Osteoblast (primary cell): Measurements from ENCODE around the gene SFMBT2. TPM values are rescaled to one million over a fixed set of nuclear protein-coding genes. Genes with fewer than 3 reads are reported as not detected.

ENCODE experiments used
- DNase-seq: peaks from one replicate; pipeline ENCODE4 v3.0.0; 2011; ENCODE audit warnings: low spot score, mixed read lengths; ENCODE audit not compliant: insufficient read length; ENCODE audit errors: missing footprints
- H2AFZ ChIP-seq: 2 replicates; pipeline ENCODE4 v1.6.0; 2011; ENCODE audit warnings: mild to moderate bottlenecking, low read length
- H3K27ac ChIP-seq: 2 replicates; pipeline ENCODE4 v1.5.1; 2011; ENCODE audit warnings: mild to moderate bottlenecking, low read depth, low read length, moderate library complexity
- H3K27me3 ChIP-seq: 2 replicates; pipeline ENCODE4 v1.6.0; 2012; ENCODE audit warnings: mild to moderate bottlenecking, control low read depth, inconsistent platforms, low read length, moderate library complexity; ENCODE audit not compliant: insufficient read depth
- H3K36me3 ChIP-seq: 2 replicates; pipeline ENCODE4 v1.5.1; 2011; ENCODE audit warnings: mild to moderate bottlenecking, low read length, control low read depth, moderate library complexity; ENCODE audit not compliant: insufficient read depth
- H3K4me1 ChIP-seq: 2 replicates; pipeline ENCODE4 v1.5.1; 2011; ENCODE audit warnings: mild to moderate bottlenecking, low read length, control low read depth, moderate library complexity; ENCODE audit not compliant: insufficient read depth
- H3K4me2 ChIP-seq: 2 replicates; pipeline ENCODE4 v1.6.0; 2011; ENCODE audit warnings: mild to moderate bottlenecking, low read length; ENCODE audit not compliant: insufficient read depth
- H3K4me3 ChIP-seq: fragments of 200-600 bp; sonication (generic); 3 replicates; pipeline ENCODE4 v1.5.1; 2012; ENCODE audit warnings: mild to moderate bottlenecking, low read length, inconsistent platforms; ENCODE audit not compliant: insufficient read depth
- H3K79me2 ChIP-seq: 2 replicates; pipeline ENCODE4 v1.6.0; 2012; ENCODE audit warnings: mild to moderate bottlenecking, low read length, control low read depth, inconsistent platforms; ENCODE audit not compliant: insufficient read depth
- H3K9me3 ChIP-seq: 2 replicates; pipeline ENCODE4 v1.5.1; 2011; ENCODE audit warnings: low read depth, low read length, control low read depth
- H4K20me1 ChIP-seq: 2 replicates; pipeline ENCODE4 v1.6.0; 2012; ENCODE audit warnings: mild to moderate bottlenecking, low read length, control low read depth; ENCODE audit not compliant: insufficient read depth
- CTCF ChIP-seq: IDR thresholded peaks from 2 replicates; pipeline ENCODE4 v1.5.1; 2011; ENCODE audit warnings: mild to moderate bottlenecking, low read depth, low read length, moderate library complexity; ENCODE audit errors: extremely low read depth
- total RNA-seq: library from RNA; depleted of rRNA; stranded (reverse); fragments of >200 nt; gene quantifications from 2 replicates; pipeline ENCODE4 v1.2.3, GENCODE V29; 2012

The SFMBT2 gene
- total RNA-seq, 1 donor: under 0.01 TPM

GRCh38 chr10:7293378-7293920 is 117.4 kb downstream of the SFMBT2 start:
- no peaks in the 10 kb centered on the region for H3K36me3 ChIP-seq
- no peaks in the 10 kb centered on the region for H3K79me2 ChIP-seq
- no peak overlapping the region for H3K4me3 ChIP-seq
- H3K27ac ChIP-seq: no peak overlapping the region
- H3K4me1 ChIP-seq: no peaks in the 10 kb centered on the region
- DNase-seq: no peak
- H3K4me2 ChIP-seq: no peak overlapping the region
- TF ChIP-seq CTCF: no peak
- H2AFZ ChIP-seq: no peak overlapping the region
- no peaks in the 10 kb centered on the region for H4K20me1 ChIP-seq
- H3K27me3 ChIP-seq: no peaks in the 10 kb centered on the region
- H3K9me3 ChIP-seq: peaks cover 7% of the 10 kb centered on the region

- Histone ChIP-seq H3K4me1 (no peaks in the 10 kb centered on the region), H3K27ac (no peak overlapping the region), H3K27me3 (no peaks in the 10 kb centered on the region), H3K36me3 (no peaks in the 10 kb centered on the region), H2AFZ (no peak overlapping the region), H4K20me1 (no peaks in the 10 kb centered on the region), H3K4me3 (no peak overlapping the region), H3K9me3 (no peaks in the 10 kb centered on the region), H3K4me2 (no peak overlapping the region), H3K79me2 (no peaks in the 10 kb centered on the region)
- no peak for DNase-seq
- TF ChIP-seq CTCF: no peak
Observed at GRCh38 chr10:7291487-7292270, 119.2 kb downstream of the SFMBT2 start.

- Histone ChIP-seq H3K4me1 (no peaks in the 10 kb centered on the region), H3K27me3 (no peaks in the 10 kb centered on the region), H3K27ac (no peak overlapping the region), H3K4me2 (no peak overlapping the region), H3K36me3 (no peaks in the 10 kb centered on the region), H3K4me3 (no peak overlapping the region), H4K20me1 (no peaks in the 10 kb centered on the region), H3K79me2 (no peaks in the 10 kb centered on the region), H2AFZ (no peak overlapping the region), H3K9me3 (peaks cover 3% of the 10 kb centered on the region)
- no peak for TF ChIP-seq CTCF
- no peak for DNase-seq
Observed at GRCh38 chr10:7288060-7288690, 122.7 kb downstream of the SFMBT2 start.

GRCh38 chr10:7287377-7287776 is 123.5 kb downstream of the SFMBT2 start:
- H3K4me2 ChIP-seq: no peak overlapping the region
- H3K79me2 ChIP-seq: no peaks in the 10 kb centered on the region
- no peaks in the 10 kb centered on the region for H3K27me3 ChIP-seq
- no peaks in the 10 kb centered on the region for H4K20me1 ChIP-seq
- DNase-seq: no peak
- no peak for TF ChIP-seq CTCF
- H3K4me1 ChIP-seq: no peaks in the 10 kb centered on the region
- H2AFZ ChIP-seq: no peak overlapping the region
- H3K36me3 ChIP-seq: no peaks in the 10 kb centered on the region
- H3K9me3 ChIP-seq: peaks cover 4% of the 10 kb centered on the region
- H3K27ac ChIP-seq: no peak overlapping the region
- H3K4me3 ChIP-seq: no peak overlapping the region
